HG03439 (cell line): ENCODE results near the gene MINDY1.

ENCODE experiments used
- ATAC-seq: cut with Tn5 transposase; IDR thresholded peaks from one replicate; pipeline ENCODE4 v1.9.1; 2021; ENCODE audit warnings: mild to moderate bottlenecking, moderate library complexity; ENCODE audit not compliant: unreplicated experiment

MINDY1 gene

GRCh38 chr1:151006327-151007052 is at the start of gene MINDY1:
TSS of gene MINDY1 (minus strand) at chr1:151006902. CDS start at chr1:151002617, 4,285 bp downstream.
- ATAC-seq = no peak

- no peak for ATAC-seq
These were observed 49.4 kb upstream of the MINDY1 start for GRCh38 chr1:151056149-151056548.

- no peak for ATAC-seq
These were observed 48.9 kb upstream of the MINDY1 start for GRCh38 chr1:151055581-151055980.

- no peak for ATAC-seq
These were observed 48.4 kb upstream of the MINDY1 start for GRCh38 chr1:151054971-151055547.

- ATAC-seq = no peak
These were observed 44.8 kb upstream of the MINDY1 start for GRCh38 chr1:151051356-151052009.

- ATAC-seq = no peak
These were observed 43.5 kb upstream of the MINDY1 start for GRCh38 chr1:151050051-151050688.

GRCh38 chr1:151049458-151049857 is 42.8 kb upstream of the MINDY1 start:
- ATAC-seq = no peak

- ATAC-seq = no peak
These were observed 41.9 kb upstream of the MINDY1 start for GRCh38 chr1:151048645-151049032.

- peak; percentile 46 for ATAC-seq
These were observed 41.4 kb upstream of the MINDY1 start for GRCh38 chr1:151047925-151048644.

GRCh38 chr1:151047591-151047924 is 40.9 kb upstream of the MINDY1 start, which contains the start of gene C1orf56:
TSS of gene C1orf56 (plus strand) at chr1:151047751. CDS start at chr1:151047848, 97 bp downstream.
- ATAC-seq = peak; percentile 47

GRCh38 chr1:151043163-151043562 is 36.5 kb upstream of the MINDY1 start:
- no peak for ATAC-seq

GRCh38 chr1:151039521-151039920 is 32.8 kb upstream of the MINDY1 start:
- no peak for ATAC-seq

GRCh38 chr1:151037032-151037431 is 30.3 kb upstream of the MINDY1 start:
- no peak for ATAC-seq

- ATAC-seq = no peak
These were observed 29.7 kb upstream of the MINDY1 start, which contains the start of gene BNIPL for GRCh38 chr1:151036356-151036755. TSS of gene BNIPL (plus strand) at chr1:151036586. CDS start at chr1:151036726, 140 bp downstream.

GRCh38 chr1:151035167-151035566 is 28.5 kb upstream of the MINDY1 start:
- no peak for ATAC-seq

- no peak for ATAC-seq
These were observed 25.5 kb upstream of the MINDY1 start for GRCh38 chr1:151032164-151032563.

- no peak for ATAC-seq
These were observed 19.8 kb upstream of the MINDY1 start for GRCh38 chr1:151026460-151026859.

- ATAC-seq = no peak
These were observed 17.9 kb upstream of the MINDY1 start for GRCh38 chr1:151024540-151025146.

- ATAC-seq = no peak
These were observed 6.8 kb upstream of the MINDY1 start for GRCh38 chr1:151013518-151013917.

- ATAC-seq = no peak
These were observed 6.2 kb upstream of the MINDY1 start for GRCh38 chr1:151012684-151013471.
